NCI-H510A treated with DMSO at 0.1 percent for 48 hours (cell line): ENCODE data around the gene MYO3A.

Source experiments
- DNase-seq: peaks from one replicate; lab custom pipeline; 2025; lab: John Stamatoyannopoulos, UW

Gene MYO3A, protein sequence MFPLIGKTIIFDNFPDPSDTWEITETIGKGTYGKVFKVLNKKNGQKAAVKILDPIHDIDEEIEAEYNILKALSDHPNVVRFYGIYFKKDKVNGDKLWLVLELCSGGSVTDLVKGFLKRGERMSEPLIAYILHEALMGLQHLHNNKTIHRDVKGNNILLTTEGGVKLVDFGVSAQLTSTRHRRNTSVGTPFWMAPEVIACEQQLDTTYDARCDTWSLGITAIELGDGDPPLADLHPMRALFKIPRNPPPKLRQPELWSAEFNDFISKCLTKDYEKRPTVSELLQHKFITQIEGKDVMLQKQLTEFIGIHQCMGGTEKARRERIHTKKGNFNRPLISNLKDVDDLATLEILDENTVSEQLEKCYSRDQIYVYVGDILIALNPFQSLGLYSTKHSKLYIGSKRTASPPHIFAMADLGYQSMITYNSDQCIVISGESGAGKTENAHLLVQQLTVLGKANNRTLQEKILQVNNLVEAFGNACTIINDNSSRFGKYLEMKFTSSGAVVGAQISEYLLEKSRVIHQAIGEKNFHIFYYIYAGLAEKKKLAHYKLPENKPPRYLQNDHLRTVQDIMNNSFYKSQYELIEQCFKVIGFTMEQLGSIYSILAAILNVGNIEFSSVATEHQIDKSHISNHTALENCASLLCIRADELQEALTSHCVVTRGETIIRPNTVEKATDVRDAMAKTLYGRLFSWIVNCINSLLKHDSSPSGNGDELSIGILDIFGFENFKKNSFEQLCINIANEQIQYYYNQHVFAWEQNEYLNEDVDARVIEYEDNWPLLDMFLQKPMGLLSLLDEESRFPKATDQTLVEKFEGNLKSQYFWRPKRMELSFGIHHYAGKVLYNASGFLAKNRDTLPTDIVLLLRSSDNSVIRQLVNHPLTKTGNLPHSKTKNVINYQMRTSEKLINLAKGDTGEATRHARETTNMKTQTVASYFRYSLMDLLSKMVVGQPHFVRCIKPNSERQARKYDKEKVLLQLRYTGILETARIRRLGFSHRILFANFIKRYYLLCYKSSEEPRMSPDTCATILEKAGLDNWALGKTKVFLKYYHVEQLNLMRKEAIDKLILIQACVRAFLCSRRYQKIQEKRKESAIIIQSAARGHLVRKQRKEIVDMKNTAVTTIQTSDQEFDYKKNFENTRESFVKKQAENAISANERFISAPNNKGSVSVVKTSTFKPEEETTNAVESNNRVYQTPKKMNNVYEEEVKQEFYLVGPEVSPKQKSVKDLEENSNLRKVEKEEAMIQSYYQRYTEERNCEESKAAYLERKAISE (N-terminal part only)

DNA sequence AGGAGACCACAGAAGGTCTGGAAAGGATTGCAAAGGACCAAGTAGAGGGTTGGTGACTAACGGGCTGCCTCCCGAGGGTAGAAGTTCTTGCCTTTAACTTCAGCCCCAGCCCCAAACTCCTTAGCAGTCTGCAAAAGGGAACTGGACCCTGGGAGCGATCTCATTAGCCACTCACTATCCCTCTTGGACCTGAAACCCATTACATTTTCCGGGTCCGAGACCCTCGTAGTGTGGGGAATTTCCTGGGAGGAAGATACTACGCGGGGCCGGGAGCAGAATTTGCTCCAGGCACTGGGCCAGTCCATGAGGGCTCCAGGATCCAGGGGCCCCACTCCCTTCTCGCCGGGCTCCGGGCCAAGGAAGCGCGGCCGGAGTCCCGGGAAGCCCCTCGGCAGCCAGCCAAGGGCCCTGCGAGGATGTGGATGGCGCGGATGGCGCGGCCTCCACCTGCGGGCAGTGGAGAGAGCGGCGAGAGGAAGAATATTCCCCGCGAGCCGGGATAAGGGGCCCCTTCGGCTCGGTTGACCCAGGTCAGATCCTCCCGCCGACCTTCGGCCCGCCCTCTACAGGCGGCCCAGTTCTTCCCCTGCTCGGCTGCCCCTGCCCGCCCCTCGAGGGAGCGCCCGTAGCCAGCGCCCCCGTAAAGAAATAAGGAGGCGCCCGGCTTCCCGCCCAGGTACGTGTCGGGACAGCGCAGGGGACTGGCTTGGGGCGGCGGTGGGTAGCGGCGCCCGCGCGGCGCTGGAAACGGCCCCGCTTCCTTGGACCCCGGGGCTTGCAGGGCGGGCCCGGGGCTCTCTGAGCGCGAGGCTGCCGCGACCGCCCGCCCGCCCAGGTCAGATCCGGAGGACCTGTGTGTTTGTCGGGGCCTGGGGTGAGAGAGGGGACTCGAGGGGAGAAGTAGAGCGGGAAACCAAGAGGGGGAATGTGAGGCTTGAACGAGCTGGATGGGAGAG, at the start of gene MYO3A:
Gene MYO3A, plus strand, starts transcription at position 577 of the 956 bp plus-strand sequence. CDS start 17,882 bp downstream, outside the sequence.
- DNase-seq: no peak

DNA sequence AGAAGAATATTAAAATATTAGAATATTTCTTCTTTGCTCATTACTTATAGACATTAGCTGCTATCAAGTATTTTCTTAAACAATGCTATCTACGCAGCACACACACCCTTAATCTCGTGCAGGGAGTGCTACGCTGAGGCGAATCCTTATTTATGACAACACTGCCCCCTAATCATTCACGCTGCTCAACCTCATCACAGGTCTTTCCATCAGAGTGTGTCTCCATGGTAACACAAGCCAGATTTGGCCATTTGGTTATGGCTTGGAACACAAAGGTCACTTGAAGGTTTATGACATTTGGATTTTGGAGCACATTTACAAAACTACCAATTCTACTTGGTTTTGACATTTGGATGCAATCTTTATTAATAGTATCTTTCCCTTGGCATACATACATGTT, 45.4 kb upstream of the MYO3A start:
- DNase-seq: no peak

DNA sequence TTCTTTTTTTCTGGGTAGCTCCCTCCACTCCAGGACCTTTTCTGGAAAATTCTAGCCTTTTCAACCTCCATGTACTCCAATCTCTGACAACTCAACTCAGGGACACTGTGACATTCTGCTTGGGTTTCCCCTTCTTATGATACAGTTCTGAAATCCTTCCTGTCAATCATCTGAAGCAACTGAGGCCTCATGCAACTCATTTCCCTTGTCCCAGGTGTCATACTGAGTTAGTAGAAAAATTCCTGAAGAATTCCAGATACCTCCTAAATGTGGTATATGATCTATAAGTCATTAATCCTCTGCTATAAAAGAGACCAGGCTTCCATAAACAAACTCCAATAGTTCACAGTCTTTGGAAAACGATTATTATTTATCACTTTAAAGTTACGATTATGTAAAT, 43.0 kb upstream of the MYO3A start:
- DNase-seq: no peak

DNA sequence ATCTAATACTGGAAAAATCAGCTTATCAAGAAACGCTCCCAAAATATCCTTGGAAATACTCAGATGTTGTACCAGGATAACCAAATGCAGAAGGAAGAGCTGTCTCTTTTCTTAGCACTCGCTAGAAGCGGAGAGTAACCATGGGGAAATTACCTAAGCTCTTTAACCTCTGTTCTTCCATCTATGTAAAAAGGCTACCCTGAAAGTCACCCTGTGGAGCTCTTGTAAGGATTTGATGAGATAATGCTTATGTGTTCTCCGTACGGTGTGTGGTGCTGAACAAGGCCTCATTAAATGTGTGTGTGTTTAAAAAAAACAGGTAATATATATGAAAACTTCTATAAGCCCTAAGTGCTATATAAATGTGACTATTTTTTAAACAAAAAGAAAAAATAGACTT, 38.2 kb upstream of the MYO3A start:
- DNase-seq: no peak

DNA sequence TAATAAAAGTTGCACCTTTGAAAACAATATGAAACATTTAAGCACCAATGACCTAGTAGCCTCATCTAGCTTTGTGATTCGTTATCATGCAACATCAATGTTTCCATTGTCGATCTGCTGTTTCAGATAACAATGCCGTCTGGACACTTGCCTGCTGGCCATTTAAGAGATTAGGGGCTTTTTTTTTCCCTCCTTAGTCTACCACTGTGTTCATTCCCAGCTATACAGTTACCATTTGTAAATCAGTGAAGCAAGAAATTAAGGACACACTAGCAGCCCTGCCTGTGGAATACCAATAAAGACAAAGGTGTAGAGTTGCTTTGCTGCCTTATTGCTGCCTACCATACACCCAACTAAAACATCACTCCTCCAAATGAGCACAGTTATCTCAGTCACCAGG, 37.6 kb upstream of the MYO3A start:
- no peak for DNase-seq

DNA sequence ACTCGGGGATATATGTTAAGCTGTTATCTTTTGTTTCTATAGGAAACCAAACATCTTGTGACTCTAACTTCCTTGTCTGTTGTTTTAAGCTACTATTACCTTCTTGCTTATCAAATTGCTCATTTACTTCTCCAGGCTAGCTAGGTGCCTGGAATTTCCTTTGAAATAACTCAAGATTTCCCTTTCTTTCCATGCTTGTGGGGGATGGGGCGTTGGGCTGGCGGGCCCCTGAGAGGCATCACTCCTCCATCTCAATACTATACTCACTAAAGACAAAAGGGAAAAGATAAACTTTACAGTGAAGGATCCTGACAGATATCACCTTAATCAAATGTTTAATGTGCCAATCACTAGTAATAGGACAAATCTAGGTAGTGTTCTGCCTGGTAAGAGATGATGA, 34.7 kb upstream of the MYO3A start:
- DNase-seq: no peak

DNA sequence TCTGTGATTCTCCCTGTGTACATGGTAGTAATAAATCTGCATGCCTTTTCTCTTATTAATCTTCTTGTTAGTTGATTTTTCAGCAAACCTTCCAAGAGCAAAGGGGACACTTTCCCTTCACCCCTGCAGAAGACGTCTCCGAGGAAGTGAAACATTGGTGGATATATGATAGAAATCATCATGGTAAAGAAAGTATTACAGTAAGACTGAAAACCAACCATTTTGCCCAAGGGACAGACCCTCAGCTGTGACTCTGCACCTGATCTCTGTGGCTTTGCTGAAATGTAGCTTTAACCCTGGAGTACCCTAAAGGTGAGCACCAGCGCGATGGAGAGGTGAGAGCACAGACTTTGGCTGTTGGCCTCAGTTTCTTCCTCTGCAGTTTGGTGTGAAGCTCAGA, 32.8 kb upstream of the MYO3A start:
- DNase-seq: no peak

DNA sequence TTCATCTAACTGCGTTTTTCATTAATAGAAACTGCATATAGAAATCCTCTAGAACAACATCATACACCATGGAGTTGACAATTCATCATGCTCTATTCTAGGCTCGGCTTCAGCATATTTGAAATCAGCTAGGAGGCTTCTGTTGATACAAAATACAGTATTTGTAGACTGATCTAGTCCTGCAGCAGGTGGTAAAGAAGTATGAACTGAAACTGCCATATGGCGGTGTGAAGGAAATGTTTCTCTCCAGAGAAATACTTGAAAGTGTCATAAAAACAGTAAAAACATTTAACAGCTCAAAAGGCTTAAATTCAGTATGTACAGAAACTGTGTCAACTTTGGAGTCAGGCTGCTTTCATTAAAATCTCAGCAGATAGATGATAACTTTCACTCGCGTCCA, 32.0 kb upstream of the MYO3A start:
- DNase-seq: no peak

DNA sequence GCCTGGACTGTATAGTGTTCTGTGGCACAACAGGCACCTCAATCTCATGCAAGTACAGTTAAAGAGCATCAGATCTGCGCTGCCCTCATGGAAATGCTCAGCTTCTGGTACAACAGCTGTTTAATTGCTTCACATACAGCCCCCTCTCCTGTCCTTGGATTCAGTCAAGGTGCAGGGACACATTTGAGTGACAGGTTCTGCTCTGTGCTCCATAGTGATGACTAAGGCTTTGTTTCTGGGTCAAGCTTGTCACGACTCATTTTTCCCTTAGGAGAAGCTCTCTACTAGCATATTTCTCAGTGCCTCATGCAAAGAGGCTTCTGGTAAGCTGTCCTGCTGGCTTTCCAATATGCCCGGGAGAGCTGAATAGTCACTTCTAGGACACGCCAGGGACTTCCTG, 26.8 kb upstream of the MYO3A start:
- no peak for DNase-seq

DNA sequence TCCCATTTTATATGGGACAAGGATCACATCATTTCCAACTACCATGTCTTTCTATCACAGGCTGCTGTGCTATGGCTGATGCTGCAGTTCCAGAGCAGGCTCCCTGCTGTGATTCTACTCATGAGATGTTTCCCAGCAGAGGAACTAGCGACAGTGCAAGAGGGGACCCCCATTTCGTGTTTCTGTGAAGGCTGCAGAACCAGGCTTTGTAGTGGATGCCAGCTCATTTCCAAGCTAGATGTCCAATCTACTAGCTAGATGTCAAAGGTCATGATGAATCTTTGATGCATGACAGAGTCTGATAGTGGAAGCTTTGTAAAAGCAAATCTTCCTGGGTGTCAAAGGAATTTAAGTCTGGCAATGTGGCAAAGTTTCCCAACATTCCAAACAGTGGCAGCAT, 21.2 kb upstream of the MYO3A start:
- no peak for DNase-seq

DNA sequence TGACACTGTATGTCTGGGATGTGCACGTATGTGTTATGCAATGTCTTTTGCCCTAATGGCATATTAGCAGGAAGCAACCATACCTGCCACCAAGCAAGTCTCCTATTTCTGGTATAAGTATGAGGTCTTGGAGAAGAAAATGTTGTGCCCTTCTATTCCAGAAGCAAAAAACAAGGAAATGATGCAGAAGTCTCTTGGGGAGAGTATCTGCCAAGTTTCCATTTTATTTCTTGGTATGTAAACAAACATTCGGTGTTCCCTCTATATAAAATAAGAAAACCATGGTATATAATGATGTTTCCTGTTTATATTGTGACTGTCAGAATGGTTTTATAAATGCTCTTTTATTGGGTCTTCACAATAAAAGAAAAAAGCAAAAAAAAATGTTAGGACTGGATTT, 19.3 kb upstream of the MYO3A start:
- no peak for DNase-seq

DNA sequence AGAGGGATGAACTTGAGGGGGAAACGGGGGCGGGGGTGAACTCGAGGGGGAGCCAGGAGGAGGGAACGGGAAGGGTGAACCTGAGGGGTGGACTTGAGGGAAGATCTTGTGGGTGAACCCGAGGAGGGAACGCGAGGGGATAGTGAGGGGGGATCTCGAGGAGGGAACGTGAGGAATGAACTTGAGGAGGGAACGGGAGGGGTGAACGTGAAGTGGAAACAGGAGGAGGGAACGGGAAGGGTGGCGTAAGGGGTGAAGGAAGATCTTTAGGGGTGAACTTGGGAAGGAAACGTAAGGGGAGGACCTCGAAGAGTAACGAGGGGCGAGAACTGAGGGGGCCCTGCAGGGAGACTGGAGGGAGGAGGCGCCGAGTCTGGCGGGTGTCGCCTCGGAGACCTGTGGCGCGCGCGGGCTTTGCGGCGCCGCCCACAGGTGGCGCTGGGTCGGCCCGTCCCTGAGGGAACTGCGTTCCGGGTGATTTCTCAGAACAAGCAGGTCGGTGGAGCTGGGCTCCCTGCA, 651 bp downstream of the MYO3A start:
- no peak for DNase-seq

DNA sequence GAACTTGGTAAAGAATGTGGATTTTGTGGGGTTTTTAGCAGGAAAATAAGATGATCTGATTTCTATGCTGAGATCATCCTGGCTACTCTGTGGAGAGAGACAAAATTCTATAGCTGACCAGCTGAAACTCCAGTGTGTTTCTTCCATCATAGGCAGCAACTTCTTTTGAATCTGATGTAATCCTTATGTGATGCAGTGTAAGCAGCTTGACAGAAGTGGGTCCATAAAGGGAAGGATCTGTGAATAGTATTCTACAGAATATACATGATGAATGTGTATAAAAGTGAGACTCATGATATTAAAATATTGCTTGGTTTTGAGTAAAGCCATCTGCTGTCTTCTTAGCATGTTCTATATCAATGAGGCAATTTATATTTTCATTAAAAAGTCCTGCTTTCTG, 4.4 kb downstream of the MYO3A start:
- no peak for DNase-seq

DNA sequence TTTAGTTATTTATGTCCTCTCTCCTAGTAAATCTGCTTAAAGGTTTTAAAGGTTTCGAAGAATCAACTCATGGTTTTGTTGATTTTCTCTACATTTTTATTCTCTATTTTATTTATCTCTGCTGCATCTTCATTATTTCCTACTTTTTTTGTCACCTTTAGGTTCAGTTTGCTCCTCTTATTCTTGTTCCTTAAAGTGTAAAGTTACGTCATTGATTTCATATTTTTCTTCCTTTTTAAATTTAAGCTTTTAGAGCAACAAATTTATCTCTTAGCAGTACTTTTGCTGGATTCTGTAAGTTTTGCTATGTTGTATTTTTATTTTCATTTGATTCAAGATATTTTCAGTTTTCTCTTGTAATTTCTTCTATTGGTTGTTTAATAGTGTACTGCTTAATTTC, 10.7 kb downstream of the MYO3A start:
- DNase-seq: no peak

DNA sequence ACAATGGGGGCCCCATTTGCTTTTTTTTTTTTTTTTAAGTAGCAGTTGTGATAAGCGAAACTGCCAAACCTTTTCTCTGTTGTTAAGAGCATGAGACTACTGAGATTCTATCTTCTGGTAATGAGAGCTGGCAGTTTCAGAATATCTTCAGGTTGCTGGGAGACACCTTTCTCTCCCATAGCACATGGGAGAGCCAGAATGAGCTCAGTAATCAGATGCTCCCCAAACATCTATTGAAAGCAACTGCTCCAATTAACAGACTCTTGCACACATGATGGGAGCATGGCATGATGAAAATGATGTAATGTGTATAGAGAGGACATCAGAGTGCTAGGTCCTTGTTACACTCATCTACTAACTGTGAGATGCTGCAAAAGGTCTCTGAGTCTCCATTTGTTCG, 18.8 kb downstream of the MYO3A start:
- no peak for DNase-seq

DNA sequence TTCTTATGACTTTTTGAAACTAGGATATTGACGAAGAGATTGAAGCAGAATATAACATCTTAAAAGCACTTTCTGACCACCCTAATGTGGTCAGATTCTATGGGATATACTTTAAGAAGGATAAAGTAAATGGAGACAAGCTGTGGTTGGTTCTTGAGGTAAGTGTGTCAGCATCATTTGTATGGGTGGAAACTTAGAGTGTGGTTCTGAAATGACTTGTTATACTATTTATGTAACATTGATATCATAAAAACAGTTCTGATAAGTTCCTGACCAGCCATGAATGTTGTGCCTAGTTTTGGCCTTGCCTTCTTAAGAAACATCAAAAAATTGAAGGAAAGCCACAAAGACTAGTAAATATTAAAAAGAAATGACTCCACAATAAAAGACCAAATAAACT, 20.8 kb downstream of the MYO3A start:
- no peak for DNase-seq

DNA sequence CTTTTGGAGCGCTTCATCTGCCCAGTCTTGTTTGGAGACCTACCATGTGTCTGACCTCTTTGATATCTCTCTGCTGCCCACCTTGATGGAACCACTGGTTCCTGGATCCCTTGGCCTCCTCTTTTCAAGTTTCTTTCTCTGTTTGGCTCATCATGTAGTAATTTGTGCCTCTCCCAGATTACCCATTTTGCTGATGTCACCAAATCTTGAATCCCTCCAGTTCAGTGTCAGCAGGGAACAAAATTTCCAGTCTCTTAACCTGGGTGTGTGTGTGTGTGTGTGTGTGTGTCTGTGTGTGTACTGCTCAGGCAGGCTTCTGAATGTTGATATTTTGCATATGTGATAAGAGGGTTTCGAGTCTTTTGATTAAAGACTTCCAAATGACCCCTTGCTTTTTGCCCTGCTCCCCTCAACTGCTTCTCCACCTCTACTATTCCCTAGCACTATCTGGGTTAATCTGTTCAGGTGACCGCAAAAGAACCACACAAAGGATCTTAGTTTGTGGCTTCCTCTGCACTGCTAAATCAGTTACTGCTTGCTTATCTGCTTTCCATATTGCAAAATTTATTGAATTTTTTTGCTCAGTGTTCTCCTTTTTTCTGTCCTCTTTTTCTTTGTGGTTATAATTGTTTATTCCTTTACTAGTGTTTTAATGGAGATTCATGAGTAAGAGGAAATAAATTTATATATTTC, 25.7 kb downstream of the MYO3A start:
- no peak for DNase-seq

DNA sequence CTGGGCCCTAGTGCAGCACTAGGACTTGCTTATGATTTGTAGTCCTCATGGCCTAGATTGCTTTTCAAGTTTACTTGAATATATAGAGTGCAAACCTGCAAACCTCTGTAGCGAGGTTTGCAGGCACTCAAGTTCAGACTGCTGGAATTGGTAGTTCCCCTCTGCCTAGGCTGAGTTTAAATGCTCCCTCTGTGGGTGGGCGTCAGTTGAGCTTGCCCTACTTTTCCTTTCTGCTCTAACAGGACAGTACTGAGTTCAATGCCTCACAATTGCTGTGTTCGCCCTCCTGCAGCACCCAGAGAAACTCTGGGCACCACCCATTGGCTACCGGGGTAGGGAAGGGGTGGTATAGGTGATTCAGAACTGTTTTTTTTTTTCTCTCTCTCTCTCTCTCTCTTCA, 31.6 kb downstream of the MYO3A start:
- no peak for DNase-seq

DNA sequence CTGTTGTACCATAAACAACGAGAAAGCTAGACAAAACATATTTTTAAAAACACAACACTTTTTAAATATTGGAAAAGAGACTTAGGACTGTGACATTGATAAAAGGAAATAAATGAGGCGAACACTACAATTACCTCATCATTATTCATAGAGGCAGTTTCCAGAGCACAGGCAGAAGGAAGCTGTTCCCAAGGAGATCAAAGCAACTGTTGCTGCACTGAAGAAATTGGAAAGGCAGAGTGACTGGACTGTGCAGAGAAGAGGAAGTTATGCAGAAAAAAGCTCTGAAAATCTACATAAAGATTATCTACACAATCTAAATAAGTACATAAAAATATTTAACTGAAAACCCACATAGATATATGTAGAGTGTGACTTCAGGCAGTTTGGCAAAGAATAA, 32.8 kb downstream of the MYO3A start:
- no peak for DNase-seq

DNA sequence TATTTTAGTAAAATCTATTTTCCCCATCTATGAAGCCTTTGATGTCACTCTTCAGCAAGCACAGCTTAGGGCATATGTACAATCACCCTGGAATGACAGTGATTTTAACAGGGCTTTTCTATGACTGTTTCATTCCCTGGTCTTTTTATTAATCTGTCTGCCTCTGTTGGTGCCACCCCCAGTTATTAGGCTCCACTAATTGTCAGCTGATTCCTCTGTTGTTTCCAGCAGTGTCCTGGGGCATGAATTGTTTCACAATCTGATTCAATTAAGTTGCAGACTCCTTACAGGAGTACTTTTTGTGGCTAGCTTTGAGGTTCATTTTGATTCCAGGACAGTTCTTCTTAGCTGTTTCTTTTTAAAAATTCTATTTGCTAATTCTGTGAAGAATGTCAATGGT, 38.6 kb downstream of the MYO3A start:
- DNase-seq: no peak
